ENCODE measurements around the gene GLB1L. TPM values are rescaled to one million over a fixed set of nuclear protein-coding genes. Genes with fewer than 3 reads are reported as not detected.

Gene GLB1L
- total and polyA plus RNA-seq, 2 of the 8 experiments (the other 6 are each of a cell fraction or from before 2014, with no cell fraction given), result 3.7 to 4.0 TPM

DNA sequence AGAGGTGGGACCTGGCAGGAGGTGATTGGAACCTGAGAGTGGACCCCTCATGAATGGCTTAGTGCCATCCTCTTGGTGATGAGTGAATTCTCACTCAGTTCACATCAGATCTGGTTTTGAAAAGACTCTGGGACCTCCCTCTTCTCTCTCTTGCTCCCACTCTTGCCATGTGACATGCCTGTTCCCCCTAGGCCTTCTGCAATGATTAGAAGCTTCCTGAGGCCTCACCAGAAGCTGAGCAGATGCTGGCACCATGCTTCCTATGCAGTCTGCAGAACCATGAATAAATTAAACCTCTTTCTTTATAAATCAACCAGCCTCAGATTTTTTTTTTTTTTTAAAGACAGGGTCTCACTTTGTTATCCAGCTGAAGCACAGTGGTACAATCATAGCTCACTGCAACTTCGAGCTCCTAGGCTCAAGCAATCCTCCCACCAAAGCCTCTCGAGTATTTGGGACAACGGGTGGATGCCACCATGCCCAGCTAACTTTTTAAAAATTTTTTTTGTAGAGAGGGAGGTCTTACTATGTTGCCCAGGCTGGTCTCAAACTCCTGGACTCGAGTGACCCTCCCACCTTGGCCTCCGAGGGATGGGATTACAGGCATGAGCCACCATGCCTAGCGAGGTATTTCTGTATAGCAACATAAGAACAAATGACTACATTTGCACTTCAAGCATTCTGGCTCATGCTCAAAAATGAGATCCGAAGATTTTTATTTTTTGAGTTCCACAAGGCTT is 40.6 kb downstream of the GLB1L start:
- Histone ChIP-seq H3K4me2 (ENCODE audit: insufficient read depth in 1 of 2, low read depth in 2 of 2, low read length in 2 of 2) (no peak overlapping the region), H3K4me3 (ENCODE audit: extremely low read depth in 1 of 4, insufficient read depth in 2 of 4, low read depth in 3 of 4, low read length in 4 of 4) (no peak overlapping the region), H2BK120ac (replicated peaks; ENCODE audit: low read depth, low read length) (no peak overlapping the region), H4K5ac (ENCODE audit: insufficient read length, low read depth, low read length) (no peak overlapping the region), H4K91ac (replicated peaks; ENCODE audit: insufficient read length, low read length) (no peak overlapping the region), H4K20me1 (replicated peaks in 1 of 2; ENCODE audit: control insufficient read depth in 1 of 2, insufficient read depth in 2 of 2, low read length in 2 of 2) (peaks cover 0 to 2% of the 10 kb centered on the region in 2 experiments), H3K27ac (ENCODE audit: low read depth, low read length) (no peak overlapping the region), H3K27me3 (replicated peaks in 1 of 4; ENCODE audit: control insufficient read depth in 3 of 4, extremely low read depth in 1 of 4, insufficient read depth in 3 of 4, low read length in 3 of 4) (no peaks in the 10 kb centered on the region), H3K23me2 (ENCODE audit: low read depth, low read length) (peaks cover 10% of the 10 kb centered on the region), H2BK12ac (ENCODE audit: low read depth, low read length) (no peak overlapping the region), H3K9me3 (ENCODE audit: insufficient read depth in 2 of 2, low read depth in 1 of 2, low read length in 1 of 2) (no peaks in the 10 kb centered on the region; a peak in 1 of 4 replicates), H3K4me1 (replicated peaks in 1 of 4; ENCODE audit: control insufficient read depth in 3 of 4, insufficient read depth in 4 of 4, low read length in 3 of 4) (peaks cover 0 to 6% (median 3%) of the 10 kb centered on the region in 4 experiments; a peak in 5 of 7 replicates), H2AFZ (ENCODE audit: low read length) (no peak overlapping the region), H3K14ac (ENCODE audit: insufficient read length) (no peak overlapping the region), H3K4ac (replicated peaks; ENCODE audit: insufficient read length, low read depth, low read length) (no peak overlapping the region), H2AK5ac (ENCODE audit: low read depth, low read length) (no peak overlapping the region), H3K36me3 (ENCODE audit: control insufficient read depth in 2 of 4, insufficient read depth in 4 of 4, low read length in 3 of 4) (peaks cover 0 to 4% (median 0%) of the 10 kb centered on the region in 4 experiments; a peak in 1 of 8 replicates), H3K9ac (replicated peaks in 1 of 4; ENCODE audit: extremely low read depth in 1 of 4, low read depth in 3 of 4, low read length in 3 of 4) (no peak overlapping the region), H3K79me1 (ENCODE audit: low read depth, low read length) (no peaks in the 10 kb centered on the region), H3K56ac (replicated peaks; ENCODE audit: insufficient read length, low read depth, low read length) (no peak overlapping the region), H3K79me2 (ENCODE audit: control insufficient read depth in 1 of 2, insufficient read depth in 2 of 2, low read length in 2 of 2) (no peaks in the 10 kb centered on the region), H2BK5ac (ENCODE audit: low read depth, low read length) (no peak overlapping the region), H4K8ac (ENCODE audit: extremely low read depth, insufficient read depth, low read length) (no peak overlapping the region), H2BK15ac (ENCODE audit: low read length) (no peak overlapping the region), H3K18ac (ENCODE audit: extremely low read depth, low read length) (no peak overlapping the region), H3K23ac (ENCODE audit: insufficient read length) (no peak overlapping the region), H2BK20ac (ENCODE audit: low read length) (no peak overlapping the region)
- DNase-seq (ENCODE audit: low read depth in 1 of 2, low spot score in 2 of 2) (no peak), FAIRE-seq (no peak)
- ChIA-PET POLR2A (ENCODE audit: partially characterized antibody) (interaction anchor here (1.2 to 6.1 kb wide), 2 partner anchors 9 to 14 kb away, joined by 3 to 101 read pairs; partner anchors contain the start of gene ABCB6), CTCF (ENCODE audit: partially characterized antibody) (interaction anchor here (0.6 to 2.0 kb wide), 4 partner anchors 13 to 128 kb away, joined by 4 to 6 read pairs (median 4); no protein-coding TSS in a partner anchor)
- TF ChIP-seq TEAD4 (IDR thresholded peaks at IDR 0.05; ENCODE audit: low read depth, low read length), result no peak
- no peak for TF ChIP-seq ASH2L (IDR thresholded peaks at IDR 0.05; ENCODE audit: low read length)
- TF ChIP-seq BRCA1 (IDR thresholded peaks at IDR 0.05; ENCODE audit: low read depth, low read length), result no peak
- TF ChIP-seq CBX8 (IDR thresholded peaks at IDR 0.05; ENCODE audit: borderline replicate concordance, low read depth, low read length), result no peak
- TF ChIP-seq CBX5 (IDR thresholded peaks at IDR 0.05; ENCODE audit: low read depth, low read length), result no peak
- no peak for TF ChIP-seq POU5F1 (IDR thresholded peaks at IDR 0.05; ENCODE audit: low read depth, low read length)
- TF ChIP-seq HDAC6 (IDR thresholded peaks at IDR 0.05; ENCODE audit: low read depth, low read length), result no peak
- TF ChIP-seq JUND (IDR thresholded peaks at IDR 0.05; ENCODE audit: low read length), result no peak
- TF ChIP-seq RBBP5 (IDR thresholded peaks at IDR 0.05; ENCODE audit: borderline replicate concordance, low read depth, low read length), result no peak
- no peak for TF ChIP-seq BACH1 (IDR thresholded peaks at IDR 0.05; ENCODE audit: low read length)
- no peak for TF ChIP-seq SUZ12 (IDR thresholded peaks at IDR 0.05; ENCODE audit: low read length)
- no peak for TF ChIP-seq SIX5 (IDR thresholded peaks at IDR 0.05; ENCODE audit: low read depth, low read length)
- no peak for TF ChIP-seq POLR2A (IDR thresholded peaks at IDR 0.05; ENCODE audit: control extremely low read depth in 1 of 2, low read depth in 2 of 2, low read length in 2 of 2)
- TF ChIP-seq SP1 (IDR thresholded peaks at IDR 0.05; ENCODE audit: low read depth, low read length), result no peak
- 87% methylated on average over 7 of the region's 7 CpGs; no CpG with 5 or more reads in 1 of the 2 experiments for WGBS, 2 experiments (ENCODE audit: extremely low coverage in 1 of 2, insufficient coverage in 1 of 2, insufficient read length in 1 of 2, insufficient replicate concordance in 2 of 2, low coverage in 1 of 2, low lambda C conversion rate in 2 of 2, missing lambda C conversion rate in 1 of 2)
